Breast epithelium (tissue), 4 donors: ENCODE results near the gene TRAF3. TPM values are rescaled to one million over a fixed set of nuclear protein-coding genes. Genes with fewer than 3 reads are reported as not detected.
A peak's percentile ranks its signal among the peaks of the same experiment; 100 is the strongest.

Source experiments
- DNase-seq, 2 donors: peaks; one replicate each; pipeline ENCODE4 v3.0.0-alpha.2; 2019; ENCODE audit warnings: low spot score in 2 of 2
- H3K27ac ChIP-seq, 2 donors: fragments of 200-600 bp; sonication (generic) in 1 of 2; one replicate each; pipeline ENCODE4 v1.5.1; 2016 to 2019; ENCODE audit warnings: mild to moderate bottlenecking in 1 of 2
- H3K27me3 ChIP-seq, 2 donors: fragments of 200-600 bp; sonication (generic) in 1 of 2; one replicate each; pipeline versions ENCODE4 v1.5.1 to v1.6.0; 2017 to 2019; ENCODE audit warnings: control low read depth in 1 of 2, mild to moderate bottlenecking in 1 of 2
- H3K36me3 ChIP-seq: fragments of 200-600 bp; one replicate; pipeline ENCODE4 v1.5.1; 2019
- H3K4me1 ChIP-seq, 2 donors: fragments of 200-600 bp; sonication (generic); one replicate each; pipeline ENCODE4 v1.5.1; 2016 to 2019; ENCODE audit warnings: control low read depth in 1 of 2
- H3K4me3 ChIP-seq, 3 donors: fragments of 200-600 bp; sonication (generic); 1 replicate in 2 of 3; 2 replicates in 1 of 3; pipeline ENCODE4 v1.5.1; 2016 to 2019; ENCODE audit warnings: mild to moderate bottlenecking in 3 of 3, moderate library complexity in 2 of 3
- H3K9me3 ChIP-seq, 2 donors: fragments of 200-600 bp; sonication (generic) in 1 of 2; one replicate each; pipeline ENCODE4 v1.5.1; 2016 to 2019; ENCODE audit warnings: control low read depth in 1 of 2
- CTCF ChIP-seq, 3 donors: fragments of 450-650 bp; IDR thresholded peaks; one replicate each; pipeline ENCODE4 v1.5.1; 2016 to 2017; ENCODE audit warnings: antibody characterized with exemption in 3 of 3, mild to moderate bottlenecking in 3 of 3, moderate library complexity in 3 of 3
- POLR2A ChIP-seq: fragments of 450-650 bp; IDR thresholded peaks from one replicate; pipeline ENCODE4 v1.6.1; 2016; ENCODE audit warnings: antibody characterized with exemption, mild to moderate bottlenecking, moderate library complexity
- POLR2AphosphoS5 ChIP-seq, 3 donors: sonication (generic); formaldehyde crosslinking; IDR thresholded peaks; one replicate each; pipeline ENCODE4 v1.6.1; 2017; ENCODE audit warnings: antibody characterized with exemption in 3 of 3
- intact Hi-C: fragments of 100-400 bp; cut with DNase I; formaldehyde crosslinking; loops from one replicate; pipeline ENCODE4 v1.15.1; 2023; ENCODE audit warnings: low total_unique reads
- total RNA-seq, 3 donors: library from RNA; depleted of rRNA; stranded (reverse); fragments of >200 nt; gene quantifications; one replicate each; pipeline ENCODE4 v1.1.0, GENCODE V29; 2016

Gene TRAF3
- total RNA-seq, 3 donors from 2014 or later = 13.1 to 15.7 (median 14.6) TPM

DNA sequence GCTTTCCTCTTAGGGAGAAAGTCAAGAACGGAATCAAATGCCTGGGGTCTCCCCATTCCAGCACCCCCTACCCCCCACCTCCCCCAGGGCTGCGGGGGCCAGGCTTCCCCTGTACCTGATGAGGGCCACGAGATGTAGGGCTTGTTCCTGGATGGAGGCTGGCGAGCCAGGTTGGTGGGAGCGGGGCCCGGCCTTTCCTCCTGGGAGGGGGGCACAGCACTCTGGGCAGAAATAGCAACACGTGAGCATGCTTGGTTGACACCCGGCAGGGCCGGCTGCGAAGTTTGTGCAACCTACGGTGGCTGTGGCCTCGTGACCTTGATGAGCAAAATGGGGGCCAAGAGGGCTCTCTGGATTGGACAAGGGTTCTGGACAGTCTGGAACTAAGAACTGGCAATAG lies 160.9 kb downstream of the TRAF3 start:
- Histone ChIP-seq H3K27me3 (no peaks in the 10 kb centered on the region), H3K4me3 (no peak overlapping the region), H3K36me3 (no peaks in the 10 kb centered on the region), H3K4me1 (no peaks in the 10 kb centered on the region), H3K9me3 (no peaks in the 10 kb centered on the region), H3K27ac (no peak overlapping the region)
- no peak for DNase-seq
- no peak for TF ChIP-seq POLR2AphosphoS5 (IDR thresholded peaks at IDR 0.05)
- no peak for TF ChIP-seq CTCF (IDR thresholded peaks at IDR 0.05)
- intact Hi-C loops = no loop called here

GRCh38 chr14:102939329-102939728 lies 162.1 kb downstream of the TRAF3 start:
- H3K36me3 ChIP-seq = peaks cover 10% of the 10 kb centered on the region

DNA sequence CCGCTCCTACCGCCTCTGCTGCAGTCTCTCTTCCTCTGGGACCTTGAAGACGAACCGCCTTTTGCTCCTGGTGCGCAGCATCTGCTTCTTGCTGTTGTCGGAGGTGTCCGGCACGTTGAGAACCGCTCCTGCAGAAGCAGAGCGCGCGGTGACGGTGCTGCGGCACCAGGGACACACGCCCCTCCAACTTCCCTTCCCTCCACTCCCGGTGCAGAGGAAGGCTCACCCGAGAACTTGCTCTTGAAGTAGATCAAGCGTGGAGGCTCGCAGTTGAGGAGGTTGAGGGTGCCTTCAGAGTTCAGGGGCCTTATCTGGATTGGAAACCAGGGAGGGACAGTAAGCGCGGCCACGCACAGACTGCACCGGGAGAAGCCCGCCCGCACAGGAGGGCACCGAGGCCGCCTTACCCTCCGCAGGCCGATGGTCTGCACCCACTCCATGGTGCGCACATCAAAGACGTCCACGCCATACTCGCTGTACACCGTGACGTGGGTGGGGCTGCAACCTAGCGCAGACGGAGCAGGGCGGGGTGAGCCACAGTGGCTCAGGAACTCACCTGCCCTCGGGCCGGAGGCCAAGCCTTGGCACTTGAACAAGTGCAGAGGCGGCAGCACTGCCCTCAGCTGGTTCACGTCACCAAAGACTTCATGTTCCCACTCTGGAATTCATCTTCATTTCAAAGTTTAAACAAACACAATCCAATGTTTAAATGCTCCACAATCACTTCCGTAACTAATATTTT lies 162.7 kb downstream of the TRAF3 start:
- Histone ChIP-seq H3K27me3 (no peaks in the 10 kb centered on the region), H3K9me3 (no peaks in the 10 kb centered on the region), H3K27ac (no peak overlapping the region), H3K36me3 (peaks cover 14% of the 10 kb centered on the region), H3K4me1 (no peaks in the 10 kb centered on the region), H3K4me3 (no peak overlapping the region)
- intact Hi-C loops = no loop called here
- TF ChIP-seq POLR2AphosphoS5 (IDR thresholded peaks at IDR 0.05) (peak in 1 of 3 donors; percentile 11), POLR2A (no peak), CTCF (IDR thresholded peaks at IDR 0.05) (no peak)
- DNase-seq = peak in 1 of 2 donors; percentile 67

More at GRCh38 chr14:102939329-102939728, 162.1 kb downstream of the TRAF3 start:
- H3K27ac ChIP-seq = no peak overlapping the region
- intact Hi-C loops = no loop called here
- H3K9me3 ChIP-seq = no peaks in the 10 kb centered on the region
- H3K4me1 ChIP-seq = no peaks in the 10 kb centered on the region
- no peak for DNase-seq
- TF ChIP-seq CTCF (IDR thresholded peaks at IDR 0.05) = no peak
- TF ChIP-seq POLR2AphosphoS5 (IDR thresholded peaks at IDR 0.05) = no peak
- TF ChIP-seq POLR2A = no peak
- no peaks in the 10 kb centered on the region for H3K27me3 ChIP-seq
- H3K4me3 ChIP-seq = no peak overlapping the region

DNA sequence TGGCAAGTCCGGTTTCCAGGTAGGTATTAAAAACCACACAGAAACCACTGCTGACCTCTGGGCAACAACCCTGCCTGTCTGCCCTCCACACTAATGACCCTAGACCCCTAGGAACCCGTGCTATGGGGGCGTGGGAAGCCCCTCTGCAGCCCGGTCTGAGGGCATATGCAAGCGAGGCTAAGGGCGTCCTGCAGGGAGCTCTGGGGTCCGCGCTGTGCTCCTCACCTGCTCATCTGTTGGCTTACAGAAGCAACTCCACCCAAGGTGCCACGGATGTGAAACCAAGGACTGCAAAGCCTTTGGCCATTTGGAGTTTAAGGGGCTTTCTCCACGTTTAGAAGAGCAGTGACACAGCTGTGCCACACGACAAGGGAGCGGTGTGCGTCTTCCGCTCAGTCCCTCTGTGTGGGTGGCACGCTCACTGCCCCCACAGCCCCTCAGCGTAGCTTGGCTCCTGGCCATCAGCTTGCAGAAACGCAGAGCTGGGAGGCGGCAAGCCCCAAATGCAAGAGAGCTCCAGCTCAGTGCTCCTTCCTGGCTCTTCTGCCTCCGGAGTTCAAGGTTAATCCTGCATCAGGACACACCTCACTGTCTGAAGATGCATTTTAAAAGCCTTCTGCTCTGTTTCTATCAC lies 163.6 kb downstream of the TRAF3 start:
- no peaks in the 10 kb centered on the region for H3K4me1 ChIP-seq
- no peak overlapping the region for H3K4me3 ChIP-seq
- no peaks in the 10 kb centered on the region for H3K27me3 ChIP-seq
- DNase-seq = no peak
- intact Hi-C loops = no loop called here
- no peak for TF ChIP-seq POLR2AphosphoS5 (IDR thresholded peaks at IDR 0.05)
- TF ChIP-seq POLR2A = no peak
- TF ChIP-seq CTCF (IDR thresholded peaks at IDR 0.05) = no peak
- no peak overlapping the region for H3K27ac ChIP-seq
- H3K36me3 ChIP-seq = peaks cover 14% of the 10 kb centered on the region
- H3K9me3 ChIP-seq = no peaks in the 10 kb centered on the region

DNA sequence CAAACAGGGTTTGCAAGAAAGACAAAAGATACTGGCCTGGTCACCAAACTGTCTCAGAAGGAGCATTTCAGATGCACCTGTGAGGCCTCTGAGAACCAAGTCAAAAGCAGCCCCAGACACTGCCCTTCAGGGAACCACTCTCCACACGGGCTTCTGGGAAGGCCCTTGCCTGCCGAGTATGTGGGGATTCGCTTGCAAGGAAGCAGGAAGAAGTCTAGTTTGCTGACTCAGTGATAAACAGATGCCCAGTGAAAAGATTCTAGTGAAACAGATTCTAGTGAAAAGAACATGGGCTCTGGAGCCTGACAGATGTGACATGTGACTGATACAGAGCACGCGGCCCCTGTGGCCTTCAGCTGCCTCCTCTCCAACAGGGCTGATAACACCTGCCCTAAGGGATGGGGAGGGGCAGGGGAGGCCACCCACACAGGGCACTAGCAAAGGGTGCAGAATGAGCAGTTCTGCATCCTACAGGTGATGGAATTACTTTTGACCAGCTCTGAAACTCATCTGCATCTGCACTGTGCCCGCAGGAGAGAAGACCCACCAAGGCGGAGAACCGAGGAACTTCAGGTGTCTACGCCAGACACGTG lies 164.3 kb downstream of the TRAF3 start:
- Histone ChIP-seq H3K4me1 (no peaks in the 10 kb centered on the region), H3K9me3 (no peaks in the 10 kb centered on the region), H3K27ac (no peak overlapping the region), H3K36me3 (peaks cover 14% of the 10 kb centered on the region), H3K27me3 (no peaks in the 10 kb centered on the region), H3K4me3 (no peak overlapping the region)
- intact Hi-C loops = no loop called here
- TF ChIP-seq CTCF (IDR thresholded peaks at IDR 0.05) (no peak), POLR2AphosphoS5 (IDR thresholded peaks at IDR 0.05) (no peak), POLR2A (no peak)
- no peak for DNase-seq
